ENCODE measurements around the gene OBSCN. TPM values are rescaled to one million over a fixed set of nuclear protein-coding genes. Genes with fewer than 3 reads are reported as not detected.

The OBSCN gene
- total RNA-seq, 1 donor from 2014 or later, result 5.1 TPM

DNA sequence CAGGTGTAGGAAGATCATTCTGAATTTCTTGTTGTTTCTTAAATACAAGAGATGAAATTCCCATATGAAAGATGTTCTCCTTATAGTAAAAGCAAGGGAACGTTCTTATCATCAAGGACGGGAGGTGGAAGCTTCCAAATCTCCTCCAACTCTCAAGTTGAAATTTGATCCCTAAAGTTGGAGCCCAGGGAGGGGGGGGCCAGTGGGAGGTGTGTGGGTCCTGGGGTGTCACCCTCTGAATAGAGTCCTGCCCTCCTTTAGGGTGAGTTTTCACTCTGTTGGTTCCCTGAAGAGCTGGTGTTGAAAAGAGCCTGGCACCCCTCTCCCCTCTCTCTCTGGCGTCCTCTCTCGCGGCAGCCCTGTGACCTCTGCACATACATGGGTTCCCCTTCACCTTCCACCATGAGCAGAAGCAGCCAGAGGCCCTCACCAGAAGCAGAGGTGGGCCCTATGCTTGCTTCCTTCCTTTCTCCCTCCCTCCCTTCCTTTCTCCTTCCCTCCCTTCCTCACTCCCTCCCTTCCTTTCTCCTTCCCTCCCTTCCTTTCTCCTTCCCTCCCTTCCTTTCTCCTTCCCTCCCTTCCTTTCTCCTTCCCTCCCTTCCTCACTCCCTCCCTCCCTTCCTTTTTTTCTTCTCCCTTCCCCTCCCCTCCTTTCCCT is 218.8 kb downstream of the OBSCN start:
- Histone ChIP-seq H3K4me2 (no peak overlapping the region), H3K27me3 (peaks cover 17% of the 10 kb centered on the region), H3K9me3 (ENCODE audit: low read depth) (no peaks in the 10 kb centered on the region), H3K36me3 (no peaks in the 10 kb centered on the region), H4K20me1 (ENCODE audit: low read depth) (no peaks in the 10 kb centered on the region), H3K9ac (no peak overlapping the region), H3K4me1 (peaks cover 14% of the 10 kb centered on the region), H3K79me2 (ENCODE audit: low read depth) (no peaks in the 10 kb centered on the region), H3F3A (ENCODE audit: low read depth) (no peaks in the 10 kb centered on the region), H3K4me3 (no peak overlapping the region), H3K27ac (no peak overlapping the region), H2AFZ (replicated peaks) (no peak overlapping the region)
- Mint-ChIP-seq H3K9me3 (peaks cover 2% of the 10 kb centered on the region), H3K27me3 (ENCODE audit: insufficient read depth, low read depth) (peaks cover 3% of the 10 kb centered on the region), H3K4me3 (no peak overlapping the region), H3K36me3 (peaks cover 1% of the 10 kb centered on the region), H3K4me1 (peaks cover 16% of the 10 kb centered on the region), H3K27ac (no peak overlapping the region)
- TF ChIP-seq, protein P1, sequence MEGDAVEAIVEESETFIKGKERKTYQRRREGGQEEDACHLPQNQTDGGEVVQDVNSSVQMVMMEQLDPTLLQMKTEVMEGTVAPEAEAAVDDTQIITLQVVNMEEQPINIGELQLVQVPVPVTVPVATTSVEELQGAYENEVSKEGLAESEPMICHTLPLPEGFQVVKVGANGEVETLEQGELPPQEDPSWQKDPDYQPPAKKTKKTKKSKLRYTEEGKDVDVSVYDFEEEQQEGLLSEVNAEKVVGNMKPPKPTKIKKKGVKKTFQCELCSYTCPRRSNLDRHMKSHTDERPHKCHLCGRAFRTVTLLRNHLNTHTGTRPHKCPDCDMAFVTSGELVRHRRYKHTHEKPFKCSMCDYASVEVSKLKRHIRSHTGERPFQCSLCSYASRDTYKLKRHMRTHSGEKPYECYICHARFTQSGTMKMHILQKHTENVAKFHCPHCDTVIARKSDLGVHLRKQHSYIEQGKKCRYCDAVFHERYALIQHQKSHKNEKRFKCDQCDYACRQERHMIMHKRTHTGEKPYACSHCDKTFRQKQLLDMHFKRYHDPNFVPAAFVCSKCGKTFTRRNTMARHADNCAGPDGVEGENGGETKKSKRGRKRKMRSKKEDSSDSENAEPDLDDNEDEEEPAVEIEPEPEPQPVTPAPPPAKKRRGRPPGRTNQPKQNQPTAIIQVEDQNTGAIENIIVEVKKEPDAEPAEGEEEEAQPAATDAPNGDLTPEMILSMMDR (IDR thresholded peaks at IDR 0.05), result no peak
- TF ChIP-seq EZH2phosphoT487 (IDR thresholded peaks at IDR 0.05) (no peak), EZH2 (IDR thresholded peaks at IDR 0.05) (no peak)
- no peak for DNase-seq (ENCODE audit: low spot score)

- Mint-ChIP-seq H3K9me3 (peaks cover 2% of the 10 kb centered on the region), H3K4me3 (no peak overlapping the region), H3K27ac (no peak overlapping the region), H3K27me3 (ENCODE audit: insufficient read depth, low read depth) (peaks cover 3% of the 10 kb centered on the region), H3K36me3 (peaks cover 1% of the 10 kb centered on the region), H3K4me1 (peaks cover 14% of the 10 kb centered on the region)
- no peaks in the 10 kb centered on the region for H3K36me3 ChIP-seq
- no peaks in the 10 kb centered on the region for H3K9me3 ChIP-seq (ENCODE audit: low read depth)
- no peak for DNase-seq (ENCODE audit: low spot score)
- no peaks in the 10 kb centered on the region for H3F3A ChIP-seq (ENCODE audit: low read depth)
- no peak overlapping the region for H3K4me3 ChIP-seq
- H3K27ac ChIP-seq, result no peak overlapping the region
- no peak for TF ChIP-seq EZH2phosphoT487 (IDR thresholded peaks at IDR 0.05)
- TF ChIP-seq EZH2 (IDR thresholded peaks at IDR 0.05), result no peak
- TF ChIP-seq, protein P1 (IDR thresholded peaks at IDR 0.05), result no peak
- no peak overlapping the region for H2AFZ ChIP-seq (replicated peaks)
- peak overlapping the region; percentile 45 for H3K4me2 ChIP-seq
- H3K79me2 ChIP-seq (ENCODE audit: low read depth), result no peaks in the 10 kb centered on the region
- H3K27me3 ChIP-seq, result peaks cover 7% of the 10 kb centered on the region
- H4K20me1 ChIP-seq (ENCODE audit: low read depth), result no peaks in the 10 kb centered on the region
- H3K4me1 ChIP-seq, result peaks cover 24% of the 10 kb centered on the region
- H3K9ac ChIP-seq, result no peak overlapping the region
Measured at GRCh38 chr1:228428412-228428811, 220.6 kb downstream of the OBSCN start.

Small RNA genes within 50 kb of the gene (microRNA-seq; reads per million reads assigned to microRNA genes)
- not detected for gene MIR6742

Other genes starting within 250 kb of the OBSCN start
- 0.12 TPM in 1 of 2 replicates, not detected in the other for gene WNT3A, start 201.0 kb upstream of the OBSCN start, total RNA-seq (ENCODE audit: low replicate concordance)
- 95.1 and 147 TPM in 2 replicates for gene ARF1, start 125.3 kb upstream of the OBSCN start, total RNA-seq (ENCODE audit: low replicate concordance)
- gene C1orf35, start 104.7 kb upstream of the OBSCN start, total RNA-seq (ENCODE audit: low replicate concordance), result 11.8 and 19.7 TPM in 2 replicates
- gene MRPL55, start 98.7 kb upstream of the OBSCN start, total RNA-seq (ENCODE audit: low replicate concordance), result 42.4 and 68.3 TPM in 2 replicates
- 87.7 and 119 TPM in 2 replicates for gene GUK1, start 67.8 kb upstream of the OBSCN start, total RNA-seq (ENCODE audit: low replicate concordance)
- 0.25 TPM in 1 of 2 replicates, not detected in the other for gene GJC2, start 58.1 kb upstream of the OBSCN start, total RNA-seq (ENCODE audit: low replicate concordance)
- gene IBA57, start 42.2 kb upstream of the OBSCN start, total RNA-seq (ENCODE audit: low replicate concordance), result 2.2 and 6.7 TPM in 2 replicates
- gene TRIM11, start 198.8 kb downstream of the OBSCN start, total RNA-seq (ENCODE audit: low replicate concordance), result 13.7 and 24.9 TPM in 2 replicates
- 2.9 and 5.0 TPM in 2 replicates for gene TRIM17, start 208.8 kb downstream of the OBSCN start, total RNA-seq (ENCODE audit: low replicate concordance)